ENCODE data around the gene SHBG. TPM values are rescaled to one million over a fixed set of nuclear protein-coding genes. Genes with fewer than 3 reads are reported as not detected.

The SHBG gene
- total and polyA plus RNA-seq, 3 experiments from 2014 or later = not detected

GRCh38 chr17:7668482-7668881, 38.5 kb downstream of the SHBG start:
- Histone ChIP-seq H3K4me1 (ENCODE audit: insufficient read depth, low read length) (no peaks in the 10 kb centered on the region), H3K36me3 (ENCODE audit: insufficient read depth, low read length) (peaks cover 29% of the 10 kb centered on the region), H3K27me3 (ENCODE audit: insufficient read depth, low read length, poor library complexity, severe bottlenecking) (no peaks in the 10 kb centered on the region), H3K27ac (ENCODE audit: low read depth, low read length) (no peak overlapping the region), H3K4me3 (ENCODE audit: low read length) (no peak overlapping the region), H3K9me3 (ENCODE audit: low read length) (peaks cover 3% of the 10 kb centered on the region)
- Mint-ChIP-seq H3K4me1 (no peaks in the 10 kb centered on the region), H3K27me3 (no peaks in the 10 kb centered on the region), H3K9me3 (peaks cover 0 to 4% (median 3%) of the 10 kb centered on the region in 5 donors), H3K4me3 (no peak overlapping the region), H3K27ac (no peak overlapping the region), H3K36me3 (peaks cover 14 to 61% (median 20%) of the 10 kb centered on the region in 3 donors)
- CTCF ChIA-PET = no interaction called here
- POLR2A ChIA-PET = interaction anchor here (1.9 kb wide), 1 partner anchor 17 kb away, joined by 4 read pairs; no protein-coding TSS in a partner anchor
- DNase-seq = no peak

- Histone ChIP-seq H3K27me3 (ENCODE audit: insufficient read depth, low read length, poor library complexity, severe bottlenecking) (no peaks in the 10 kb centered on the region), H3K36me3 (ENCODE audit: insufficient read depth, low read length) (peaks cover 44% of the 10 kb centered on the region), H3K4me1 (ENCODE audit: insufficient read depth, low read length) (no peaks in the 10 kb centered on the region), H3K4me3 (ENCODE audit: low read length) (no peak overlapping the region), H3K9me3 (ENCODE audit: low read length) (peaks cover 8% of the 10 kb centered on the region), H3K27ac (ENCODE audit: low read depth, low read length) (no peak overlapping the region)
- Mint-ChIP-seq H3K27me3 (no peaks in the 10 kb centered on the region), H3K9me3 (peaks cover 0 to 4% (median 3%) of the 10 kb centered on the region in 5 donors), H3K4me1 (peaks cover 5 to 8% (median 5%) of the 10 kb centered on the region in 3 donors), H3K27ac (no peak overlapping the region), H3K4me3 (no peak overlapping the region), H3K36me3 (peaks cover 29 to 77% (median 35%) of the 10 kb centered on the region in 3 donors)
- CTCF ChIA-PET = interaction anchor here (0.8 to 2.5 kb wide), 6 partner anchors 9 to 84 kb away, joined by 3 to 19 read pairs (median 3); partner anchors contain the start of genes ATP1B2, SOX15 and TP53
- POLR2A ChIA-PET = interaction anchor here (0.6 to 1.1 kb wide), 6 partner anchors 9 to 291 kb away, joined by 3 to 9 read pairs (median 3); partner anchors contain the start of genes MPDU1 and TP53
- peak in 1 of 5 donors; percentile 21 for DNase-seq
These were observed 43.3 kb downstream of the SHBG start for GRCh38 chr17:7673239-7673638.

GRCh38 chr17:7674934-7675333, 45.0 kb downstream of the SHBG start:
- POLR2A ChIA-PET = no interaction called here
- H3K36me3 ChIP-seq (ENCODE audit: insufficient read depth, low read length) = peaks cover 34% of the 10 kb centered on the region

GRCh38 chr17:7676533-7676932, 46.6 kb downstream of the SHBG start:
- H3K4me1 ChIP-seq (ENCODE audit: insufficient read depth, low read length) = no peaks in the 10 kb centered on the region
- peaks cover 8% of the 10 kb centered on the region for H3K9me3 ChIP-seq (ENCODE audit: low read length)
- Mint-ChIP-seq H3K27me3 (no peaks in the 10 kb centered on the region), H3K4me1 (peaks cover 7 to 14% (median 13%) of the 10 kb centered on the region in 3 donors), H3K27ac (peak overlapping the region in 1 of 8 donors; percentile 45), H3K36me3 (peaks cover 23 to 51% (median 26%) of the 10 kb centered on the region in 3 donors), H3K9me3 (peaks cover 0 to 4% (median 3%) of the 10 kb centered on the region in 5 donors), H3K4me3 (no peak overlapping the region)
- H3K4me3 ChIP-seq (ENCODE audit: low read length) = no peak overlapping the region
- no peaks in the 10 kb centered on the region for H3K27me3 ChIP-seq (ENCODE audit: insufficient read depth, low read length, poor library complexity, severe bottlenecking)
- POLR2A ChIA-PET = no interaction called here
- CTCF ChIA-PET = interaction anchor here (1.2 to 5.2 kb wide), 3 partner anchors 10 to 49 kb away, joined by 3 to 25 read pairs (median 3); partner anchors contain the start of genes SAT2, TP53 and WRAP53
- DNase-seq = no peak
- no peak overlapping the region for H3K27ac ChIP-seq (ENCODE audit: low read depth, low read length)
- H3K36me3 ChIP-seq (ENCODE audit: insufficient read depth, low read length) = peaks cover 24% of the 10 kb centered on the region

More at GRCh38 chr17:7674934-7675333, 45.0 kb downstream of the SHBG start:
- Mint-ChIP-seq H3K36me3 (peaks cover 29 to 63% (median 33%) of the 10 kb centered on the region in 3 donors), H3K27me3 (no peaks in the 10 kb centered on the region), H3K27ac (peak overlapping the region in 1 of 8 donors; percentile 26), H3K4me1 (peaks cover 7 to 13% (median 11%) of the 10 kb centered on the region in 3 donors), H3K9me3 (peaks cover 0 to 4% (median 3%) of the 10 kb centered on the region in 5 donors), H3K4me3 (peak overlapping the region in 1 of 7 donors; percentile 3)
- Histone ChIP-seq H3K4me1 (ENCODE audit: insufficient read depth, low read length) (no peaks in the 10 kb centered on the region), H3K9me3 (ENCODE audit: low read length) (peaks cover 8% of the 10 kb centered on the region), H3K27ac (ENCODE audit: low read depth, low read length) (no peak overlapping the region), H3K27me3 (ENCODE audit: insufficient read depth, low read length, poor library complexity, severe bottlenecking) (no peaks in the 10 kb centered on the region), H3K4me3 (ENCODE audit: low read length) (no peak overlapping the region)
- no peak for DNase-seq
- CTCF ChIA-PET = interaction anchor here (5.2 kb wide), 1 partner anchor 12 kb away, joined by 25 read pairs; the partner anchor contains the start of genes TP53 and WRAP53

- POLR2A ChIA-PET = interaction anchor here (1.0 to 1.1 kb wide), 2 partner anchors 10 to 50 kb away, joined by 3 to 5 read pairs; partner anchors contain the start of genes SAT2 and TP53
- peaks cover 0 to 4% (median 3%) of the 10 kb centered on the region in 5 donors for H3K9me3 Mint-ChIP-seq
These were observed 47.6 kb downstream of the SHBG start for GRCh38 chr17:7677388-7678067.

More at GRCh38 chr17:7677388-7678067, 47.6 kb downstream of the SHBG start:
- H3K27ac ChIP-seq (ENCODE audit: low read depth, low read length) = no peak overlapping the region
- Mint-ChIP-seq H3K27me3 (no peaks in the 10 kb centered on the region), H3K4me3 (no peak overlapping the region), H3K27ac (peak overlapping the region in 2 of 8 donors; percentile 12 to 39), H3K36me3 (peaks cover 20 to 47% (median 26%) of the 10 kb centered on the region in 3 donors), H3K4me1 (peaks cover 8 to 17% (median 13%) of the 10 kb centered on the region in 3 donors)
- no peaks in the 10 kb centered on the region for H3K27me3 ChIP-seq (ENCODE audit: insufficient read depth, low read length, poor library complexity, severe bottlenecking)
- peaks cover 8% of the 10 kb centered on the region for H3K9me3 ChIP-seq (ENCODE audit: low read length)
- H3K4me1 ChIP-seq (ENCODE audit: insufficient read depth, low read length) = no peaks in the 10 kb centered on the region
- peaks cover 22% of the 10 kb centered on the region for H3K36me3 ChIP-seq (ENCODE audit: insufficient read depth, low read length)
- CTCF ChIA-PET = interaction anchor here (1.2 to 5.2 kb wide), 2 partner anchors 10 to 50 kb away, joined by 3 to 25 read pairs; partner anchors contain the start of genes SAT2, TP53 and WRAP53
- DNase-seq = no peak
- H3K4me3 ChIP-seq (ENCODE audit: low read length) = no peak overlapping the region

Other genes starting within 250 kb of the SHBG start
- 1 to 10 TPM; 4.4 to 5.8 TPM for gene TNK1, start 249.0 kb upstream of the SHBG start, total RNA-seq
- 3.1 TPM for gene TNK1, start 249.0 kb upstream of the SHBG start, polyA plus RNA-seq
- 10 to 100 TPM; 79.1 to 81.6 TPM for gene PLSCR3, start 235.6 kb upstream of the SHBG start, total RNA-seq
- gene PLSCR3, start 235.6 kb upstream of the SHBG start, polyA plus RNA-seq = 152 TPM
- 10 to 100 TPM; 45.4 to 51.4 TPM for gene TMEM256, start 226.0 kb upstream of the SHBG start, total RNA-seq
- 62.4 TPM for gene TMEM256, start 226.0 kb upstream of the SHBG start, polyA plus RNA-seq
- gene NLGN2, start 222.3 kb upstream of the SHBG start, total RNA-seq = 1 to 10 TPM; 5.6 to 6.6 TPM
- gene NLGN2, start 222.3 kb upstream of the SHBG start, polyA plus RNA-seq = 0.06 TPM
- gene SPEM1, start 209.8 kb upstream of the SHBG start, total RNA-seq = not detected
- not detected for gene SPEM1, start 209.8 kb upstream of the SHBG start, polyA plus RNA-seq
- not detected for gene SPEM2, start 204.5 kb upstream of the SHBG start, total RNA-seq
- not detected for gene SPEM2, start 204.5 kb upstream of the SHBG start, polyA plus RNA-seq
- not detected for gene SPEM3, start 201.3 kb upstream of the SHBG start, total RNA-seq
- gene SPEM3, start 201.3 kb upstream of the SHBG start, polyA plus RNA-seq = not detected
- gene TMEM102, start 194.7 kb upstream of the SHBG start, total RNA-seq = 10 to 100 TPM; 11.1 to 11.9 TPM
- 23.3 TPM for gene TMEM102, start 194.7 kb upstream of the SHBG start, polyA plus RNA-seq
- 1 to 10 TPM in 1 of 2 experiments, under 1 TPM in 1; 0.85 to 1.1 TPM for gene FGF11, start 190.6 kb upstream of the SHBG start, total RNA-seq
- gene FGF11, start 190.6 kb upstream of the SHBG start, polyA plus RNA-seq = 0.12 TPM
- gene CHRNB1, start 185.1 kb upstream of the SHBG start, total RNA-seq = 1 to 10 TPM; 6.0 to 6.3 TPM
- gene CHRNB1, start 185.1 kb upstream of the SHBG start, polyA plus RNA-seq = 24.7 TPM
- 10 to 100 TPM; 22.8 to 23.1 TPM for gene ZBTB4, start 150.5 kb upstream of the SHBG start, total RNA-seq
- gene ZBTB4, start 150.5 kb upstream of the SHBG start, polyA plus RNA-seq = 24.1 TPM
- not detected for gene SLC35G6, start 148.7 kb upstream of the SHBG start, total RNA-seq
- 0.12 TPM for gene SLC35G6, start 148.7 kb upstream of the SHBG start, polyA plus RNA-seq
- gene POLR2A, start 145.8 kb upstream of the SHBG start, total RNA-seq = 100 to 1,000 TPM; 190 to 192 TPM
- gene POLR2A, start 145.8 kb upstream of the SHBG start, polyA plus RNA-seq = 69.6 TPM
- gene TNFSF12, start 81.1 kb upstream of the SHBG start, total RNA-seq = 10 to 100 TPM; 18.6 to 22.5 TPM
- gene TNFSF12, start 81.1 kb upstream of the SHBG start, polyA plus RNA-seq = 60.8 TPM
- gene TNFSF13, start 71.4 kb upstream of the SHBG start, total RNA-seq = 1 to 10 TPM in 1 of 2 experiments, under 1 TPM in 1; 0.80 to 1.6 TPM
- not detected for gene TNFSF13, start 71.4 kb upstream of the SHBG start, polyA plus RNA-seq
- 100 to 1,000 TPM; 111 to 121 TPM for gene SENP3, start 68.2 kb upstream of the SHBG start, total RNA-seq
- gene SENP3, start 68.2 kb upstream of the SHBG start, polyA plus RNA-seq = 12.0 TPM
- 10 to 100 TPM; 11.1 to 12.7 TPM for gene CD68, start 50.5 kb upstream of the SHBG start, total RNA-seq
- 1.2 TPM for gene CD68, start 50.5 kb upstream of the SHBG start, polyA plus RNA-seq
- gene MPDU1, start 46.3 kb upstream of the SHBG start, total RNA-seq = 100 to 1,000 TPM; 115 to 124 TPM
- gene MPDU1, start 46.3 kb upstream of the SHBG start, polyA plus RNA-seq = 40.5 TPM
- under 1 TPM; 0.29 to 0.31 TPM for gene SOX15, start 40.0 kb upstream of the SHBG start, total RNA-seq
- gene SOX15, start 40.0 kb upstream of the SHBG start, polyA plus RNA-seq = not detected
- gene FXR2, start 15.2 kb upstream of the SHBG start, total RNA-seq = 10 to 100 TPM; 45.7 to 45.9 TPM
- gene FXR2, start 15.2 kb upstream of the SHBG start, polyA plus RNA-seq = 20.4 TPM
- 10 to 100 TPM; 18.4 to 21.6 TPM for gene SAT2, start 2.3 kb upstream of the SHBG start, total RNA-seq
- 37.0 TPM for gene SAT2, start 2.3 kb upstream of the SHBG start, polyA plus RNA-seq
- under 1 TPM; 0.40 to 0.53 TPM for gene ATP1B2, start 20.8 kb downstream of the SHBG start, total RNA-seq
- not detected for gene ATP1B2, start 20.8 kb downstream of the SHBG start, polyA plus RNA-seq
- 100 to 1,000 TPM; 150 to 151 TPM for gene TP53, start 57.4 kb downstream of the SHBG start, total RNA-seq
- 33.5 TPM for gene TP53, start 57.4 kb downstream of the SHBG start, polyA plus RNA-seq
- gene WRAP53, start 58.3 kb downstream of the SHBG start, total RNA-seq = 10 to 100 TPM; 29.1 to 31.3 TPM
- 16.6 TPM for gene WRAP53, start 58.3 kb downstream of the SHBG start, polyA plus RNA-seq
- not detected for gene EFNB3, start 75.1 kb downstream of the SHBG start, total RNA-seq
- gene EFNB3, start 75.1 kb downstream of the SHBG start, polyA plus RNA-seq = not detected
- gene DNAH2, start 87.6 kb downstream of the SHBG start, total RNA-seq = not detected
- gene DNAH2, start 87.6 kb downstream of the SHBG start, polyA plus RNA-seq = not detected
- gene KDM6B, start 204.1 kb downstream of the SHBG start, total RNA-seq = 10 to 100 TPM; 84.2 to 89.7 TPM
- gene KDM6B, start 204.1 kb downstream of the SHBG start, polyA plus RNA-seq = 1.2 TPM
- 1 to 10 TPM; 5.3 to 5.5 TPM for gene TMEM88, start 224.9 kb downstream of the SHBG start, total RNA-seq
- gene TMEM88, start 224.9 kb downstream of the SHBG start, polyA plus RNA-seq = not detected
- gene NAA38, start 227.4 kb downstream of the SHBG start, total RNA-seq = 10 to 100 TPM; 58.2 to 65.0 TPM
- 162 TPM for gene NAA38, start 227.4 kb downstream of the SHBG start, polyA plus RNA-seq
- gene CYB5D1, start 227.9 kb downstream of the SHBG start, total RNA-seq = 10 to 100 TPM; 16.4 to 17.6 TPM
- 3.1 TPM for gene CYB5D1, start 227.9 kb downstream of the SHBG start, polyA plus RNA-seq